Stimulated activated CD8-positive, alpha-beta memory T cell treated with anti-CD3 and anti-CD28 coated beads, Interleukin-2, amount 100 ng/mL, for 1 hour (primary cell): ENCODE data around the gene CCNI2.

Experiments used
- DNase-seq, 2 donors: peaks; one replicate each; pipeline ENCODE4 v3.0.0-alpha.2; 2020; ENCODE audit warnings: low read depth in 2 of 2

Gene CCNI2, protein sequence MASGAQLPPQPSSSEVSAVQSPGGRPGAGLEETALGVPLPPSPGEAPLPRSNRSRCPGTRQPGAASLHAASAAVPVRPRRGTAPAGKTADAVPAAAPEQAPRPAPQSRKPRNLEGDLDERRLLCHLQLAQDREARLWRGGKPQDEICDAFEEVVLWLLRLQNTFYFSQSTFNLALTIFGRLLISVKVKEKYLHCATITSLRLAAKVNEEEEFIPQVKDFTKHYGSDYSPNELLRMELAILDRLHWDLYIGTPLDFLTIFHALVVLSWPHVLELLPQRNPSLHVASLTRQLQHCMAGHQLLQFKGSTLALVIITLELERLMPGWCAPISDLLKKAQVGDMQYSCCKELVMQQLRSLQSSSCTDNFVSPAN

DNA sequence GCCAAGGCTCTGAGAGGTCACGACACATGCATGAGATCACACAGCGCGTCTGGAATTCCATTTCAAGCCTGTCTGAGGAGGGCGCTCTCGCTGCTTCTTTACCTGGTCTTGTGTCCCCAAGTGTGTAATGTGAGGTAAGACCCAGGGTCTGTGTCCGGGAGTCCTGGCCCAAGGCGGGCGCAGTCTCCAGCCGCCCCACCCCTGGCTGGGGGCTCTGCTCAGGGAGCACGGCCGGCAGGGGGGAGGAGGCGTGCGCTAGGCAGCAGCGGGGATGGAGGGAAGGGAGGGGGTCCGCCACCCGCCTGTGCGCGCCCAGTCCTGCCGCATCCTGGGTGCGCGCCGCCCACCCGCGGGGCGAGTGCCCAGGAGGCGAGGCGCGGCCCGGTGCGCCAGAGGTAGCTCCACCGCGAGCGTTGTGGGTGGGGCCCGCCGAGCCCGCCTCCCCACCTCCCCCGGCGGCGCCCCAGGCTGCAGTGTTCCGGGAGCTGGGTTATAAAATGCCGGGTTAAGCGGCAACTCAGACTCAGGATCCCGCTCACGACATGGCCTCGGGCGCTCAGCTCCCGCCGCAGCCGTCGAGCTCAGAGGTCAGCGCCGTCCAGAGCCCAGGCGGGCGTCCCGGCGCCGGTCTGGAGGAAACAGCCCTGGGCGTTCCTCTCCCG is at the start of gene CCNI2:
TSS of gene CCNI2 (plus strand) at position 473 of the 662 bp plus-strand sequence. CDS start at position 543, 70 bp downstream.
- peak; percentile 29 to 48 for DNase-seq

DNA sequence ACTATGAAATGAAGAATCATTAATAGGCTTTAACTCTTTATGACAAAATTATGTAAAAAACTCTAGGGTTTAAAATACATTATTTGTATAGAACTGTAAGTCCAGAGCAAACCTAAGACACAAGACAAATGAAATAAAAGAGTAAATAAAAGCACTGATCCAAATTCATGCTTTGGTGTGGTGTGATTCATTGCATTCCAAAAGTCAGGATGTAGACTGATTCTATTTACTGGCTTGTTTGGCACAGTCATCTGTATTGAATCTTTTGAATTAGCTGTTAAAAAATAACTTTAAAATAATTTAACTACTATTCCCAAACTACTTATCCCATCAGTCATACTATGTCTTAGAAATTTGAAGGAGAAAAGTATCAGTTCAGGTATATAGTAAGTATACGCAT is 42.4 kb upstream of the CCNI2 start:
- DNase-seq = no peak

DNA sequence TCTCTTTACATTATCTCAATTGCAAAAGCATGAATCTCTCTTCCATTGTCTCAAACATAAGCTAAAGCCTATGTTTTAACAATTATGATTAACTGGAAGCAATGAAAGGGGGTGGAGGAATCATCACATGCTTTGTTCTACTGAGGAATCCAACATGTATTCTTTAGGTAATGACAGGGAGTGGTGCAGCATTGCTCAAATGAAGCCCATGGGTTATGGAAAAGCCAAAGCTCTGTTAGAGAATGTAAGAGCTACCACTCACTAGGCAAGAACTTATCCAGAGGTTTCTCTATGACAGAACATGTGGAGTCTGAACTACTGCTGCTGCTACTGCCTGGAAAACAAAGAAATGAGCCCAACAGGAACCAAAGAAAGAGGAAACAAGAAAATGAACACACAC is 38.6 kb upstream of the CCNI2 start:
- DNase-seq = no peak

DNA sequence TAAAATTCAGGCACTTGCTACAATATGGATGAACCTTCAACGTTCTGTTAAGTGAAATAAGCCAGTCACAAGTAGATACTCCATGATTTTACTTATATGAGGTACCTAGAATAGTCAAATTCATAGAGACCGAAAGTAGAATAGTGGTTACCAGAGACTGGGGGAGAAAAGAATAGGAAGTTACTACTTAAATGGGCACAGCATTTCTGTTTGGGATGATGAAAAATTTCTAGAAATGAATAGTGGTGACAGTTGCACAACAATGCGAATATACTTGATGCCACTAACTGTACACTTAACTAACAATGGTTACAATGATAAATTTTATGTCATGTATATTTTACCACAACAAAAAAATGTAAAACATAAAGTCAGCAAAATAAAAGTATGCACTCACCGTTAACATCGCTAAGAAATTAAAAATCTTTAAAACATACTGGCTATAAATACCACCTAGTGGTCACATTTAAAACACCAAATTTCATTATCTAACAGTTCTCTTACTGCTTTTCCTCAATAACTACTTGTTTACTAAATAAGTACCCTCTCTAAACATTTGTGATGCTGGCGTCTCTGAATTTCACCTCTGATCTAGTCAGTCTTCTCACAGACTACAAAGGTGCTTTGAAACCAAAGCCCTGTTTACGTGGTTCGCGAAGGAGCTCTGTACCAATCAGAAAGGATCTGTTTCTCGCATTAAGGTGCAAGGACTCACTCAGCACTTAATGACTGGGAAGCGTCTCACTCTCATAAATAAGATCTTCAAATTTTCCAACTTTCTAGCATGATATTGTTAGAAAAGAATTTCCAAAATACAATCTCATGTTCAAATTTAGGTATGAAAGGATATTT is 32.5 kb upstream of the CCNI2 start:
- no peak for DNase-seq

DNA sequence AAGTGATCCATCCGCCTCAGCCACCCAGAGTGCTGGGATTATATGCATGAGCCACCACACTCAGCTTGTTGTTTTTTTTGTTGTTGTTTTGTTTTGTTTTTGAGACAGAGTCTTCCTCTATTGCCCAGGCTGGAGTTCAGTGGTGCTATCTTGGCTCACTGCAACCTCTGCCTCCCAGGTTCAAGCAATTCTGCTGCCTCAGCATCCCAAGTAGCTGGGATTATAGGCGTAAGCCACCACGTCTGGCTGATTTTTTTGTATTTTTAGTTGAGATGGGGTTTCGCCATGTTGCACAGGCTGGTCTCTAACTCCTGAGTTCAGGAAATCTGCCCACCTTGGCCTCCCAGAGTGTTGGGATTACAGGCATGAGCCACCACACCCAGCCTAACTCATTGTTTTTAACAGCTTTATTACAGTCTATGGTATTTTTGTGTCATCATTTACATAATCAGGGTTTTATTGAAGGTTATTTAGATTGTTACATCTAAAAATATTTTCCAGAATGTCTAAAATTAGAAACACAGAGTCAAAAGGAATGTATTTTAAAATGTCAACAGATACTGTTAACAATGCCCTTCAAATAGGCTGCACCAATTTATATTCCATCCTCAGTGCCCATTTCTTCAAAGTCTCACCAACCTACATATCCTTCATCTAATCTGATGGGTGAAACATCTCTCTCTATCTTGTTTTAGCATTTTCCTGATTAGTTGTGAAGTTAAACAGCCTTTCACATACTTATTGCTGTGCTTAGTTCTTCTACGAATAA is 28.5 kb upstream of the CCNI2 start:
- DNase-seq = no peak

DNA sequence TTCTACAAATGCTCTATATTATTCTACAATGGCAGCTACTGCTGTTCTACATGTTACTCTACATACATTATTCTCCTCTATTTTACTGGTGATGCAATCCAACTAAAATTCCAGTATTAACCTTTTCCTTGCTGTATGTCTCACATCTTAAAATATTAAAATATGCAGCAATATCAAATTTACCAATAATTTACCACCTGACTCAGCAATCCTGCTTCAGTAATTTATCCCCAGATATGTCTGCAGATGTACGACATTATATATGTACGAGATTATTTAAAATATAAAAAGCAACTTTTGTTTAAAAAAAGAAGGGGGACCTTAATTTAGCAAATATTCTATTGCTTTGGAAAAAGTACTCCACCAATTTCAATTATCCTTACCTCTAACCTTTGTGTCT is 21.5 kb upstream of the CCNI2 start:
- no peak for DNase-seq

DNA sequence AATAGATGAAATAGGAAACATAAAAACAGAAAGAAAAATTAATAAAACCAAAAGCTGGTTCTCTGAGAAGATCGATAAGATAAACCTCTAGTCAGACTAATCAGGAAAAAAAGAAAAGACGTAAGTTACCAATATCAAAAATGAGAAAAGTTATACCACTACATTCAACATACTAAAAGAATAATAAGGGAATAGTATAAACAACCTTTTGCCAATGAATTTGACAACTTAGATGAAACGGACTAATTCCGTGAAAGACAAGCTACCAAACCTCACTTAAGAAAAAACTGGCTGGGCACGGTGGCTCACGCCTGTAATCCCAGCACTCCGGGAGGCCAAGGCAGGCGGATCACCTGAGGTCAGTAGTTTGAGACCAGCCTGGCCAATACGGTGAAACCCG is 17.3 kb upstream of the CCNI2 start:
- no peak for DNase-seq

DNA sequence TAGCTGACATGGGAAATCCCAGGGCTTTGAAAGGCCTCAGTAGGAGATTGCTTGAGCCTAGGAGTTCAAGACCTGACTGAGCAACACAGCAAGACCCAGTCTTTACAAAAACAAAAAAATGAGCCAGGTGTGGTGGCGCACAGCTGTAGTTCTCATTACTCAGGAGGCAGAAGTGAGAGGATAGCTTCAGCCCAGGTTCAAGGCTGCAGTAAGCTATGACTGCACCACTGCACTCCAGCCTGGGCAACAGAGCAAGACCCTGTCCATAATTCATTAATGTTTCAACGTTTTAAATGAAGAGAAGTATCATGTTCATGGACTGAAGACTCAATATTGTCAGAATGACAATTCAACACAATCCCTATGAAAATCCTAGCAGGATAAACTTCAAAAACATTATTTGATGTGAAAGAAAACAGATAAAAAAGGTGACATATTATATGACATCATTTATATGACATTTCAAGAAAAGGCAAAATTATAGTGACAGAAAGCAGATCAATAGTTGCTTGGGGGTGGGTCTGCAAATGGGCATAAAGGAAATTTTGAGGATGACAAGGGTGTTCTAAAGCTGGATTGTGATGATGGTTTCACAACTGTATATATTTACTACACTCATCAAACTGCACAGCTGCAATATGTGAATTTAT is 13.6 kb upstream of the CCNI2 start:
- no peak for DNase-seq

DNA sequence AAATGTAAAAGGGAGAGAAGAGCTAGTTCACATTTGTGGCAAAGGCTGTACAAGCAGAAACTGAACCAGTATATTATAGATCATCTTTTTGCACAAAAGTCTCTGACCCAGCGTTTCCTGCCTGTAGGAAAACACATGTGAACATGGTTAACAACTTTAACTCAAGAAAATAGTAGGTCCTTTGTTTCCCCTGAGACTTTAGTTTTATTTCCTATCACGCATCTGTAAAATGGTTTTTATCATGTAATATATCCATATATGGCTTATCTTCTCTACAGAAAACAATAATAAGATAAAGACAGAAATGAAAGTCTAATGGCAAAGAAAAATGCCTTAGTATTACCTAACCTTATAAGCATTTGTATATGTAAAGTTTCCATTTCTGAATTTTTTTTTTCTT is 12.5 kb upstream of the CCNI2 start:
- no peak for DNase-seq

DNA sequence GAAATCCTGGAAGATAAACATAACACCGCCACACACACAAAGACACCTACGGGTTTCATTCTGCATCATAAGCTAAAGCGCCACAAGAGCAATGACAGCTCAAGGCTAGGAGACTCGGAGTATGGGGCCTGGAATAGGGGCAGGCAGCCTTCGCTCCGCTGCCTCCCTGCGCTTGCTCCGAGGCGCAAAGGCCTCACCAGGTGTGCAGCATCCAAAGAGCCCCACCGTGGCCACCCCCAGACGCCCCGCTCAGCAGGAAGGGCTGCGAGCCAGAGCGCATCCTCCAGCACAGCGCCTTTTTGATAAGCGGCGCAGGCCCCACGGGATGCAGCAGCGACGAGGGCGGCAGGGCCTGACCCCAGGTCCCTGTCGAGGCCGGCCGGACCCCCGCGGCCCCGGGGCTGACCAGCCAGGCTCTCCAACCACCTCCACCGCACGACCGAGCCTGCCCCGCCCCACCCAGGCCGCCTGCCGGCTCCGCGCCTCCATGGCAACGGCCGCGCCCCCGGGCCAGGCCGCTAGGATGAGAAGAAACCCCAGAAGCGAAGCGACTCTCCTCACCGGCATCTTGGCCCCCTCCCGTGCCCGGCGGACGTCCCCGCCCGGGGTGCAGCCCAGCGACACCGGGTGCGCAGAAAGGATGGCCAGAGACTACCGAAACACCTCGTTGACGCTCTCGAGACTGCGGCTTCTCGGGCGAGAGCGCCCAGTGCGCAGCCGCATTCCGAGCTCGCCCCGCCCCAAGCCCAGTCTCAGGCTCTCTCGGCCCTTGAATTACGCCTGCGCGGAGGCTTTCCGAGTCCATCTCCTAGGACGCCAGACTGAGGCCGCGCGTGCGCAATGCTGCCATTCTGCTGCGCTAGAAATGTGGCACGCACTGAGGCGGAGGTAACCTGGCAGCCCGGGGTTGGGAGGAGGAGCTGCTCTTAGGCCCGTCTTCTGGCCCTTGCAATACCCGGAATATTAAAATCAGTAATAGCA is 10.1 kb upstream of the CCNI2 start, which contains the start of gene KIF3A:
TSS of gene KIF3A (minus strand) at position 694 of the 981 bp plus-strand sequence. CDS start at position 567, 127 bp downstream.
- DNase-seq = peak; percentile 95 to 99

DNA sequence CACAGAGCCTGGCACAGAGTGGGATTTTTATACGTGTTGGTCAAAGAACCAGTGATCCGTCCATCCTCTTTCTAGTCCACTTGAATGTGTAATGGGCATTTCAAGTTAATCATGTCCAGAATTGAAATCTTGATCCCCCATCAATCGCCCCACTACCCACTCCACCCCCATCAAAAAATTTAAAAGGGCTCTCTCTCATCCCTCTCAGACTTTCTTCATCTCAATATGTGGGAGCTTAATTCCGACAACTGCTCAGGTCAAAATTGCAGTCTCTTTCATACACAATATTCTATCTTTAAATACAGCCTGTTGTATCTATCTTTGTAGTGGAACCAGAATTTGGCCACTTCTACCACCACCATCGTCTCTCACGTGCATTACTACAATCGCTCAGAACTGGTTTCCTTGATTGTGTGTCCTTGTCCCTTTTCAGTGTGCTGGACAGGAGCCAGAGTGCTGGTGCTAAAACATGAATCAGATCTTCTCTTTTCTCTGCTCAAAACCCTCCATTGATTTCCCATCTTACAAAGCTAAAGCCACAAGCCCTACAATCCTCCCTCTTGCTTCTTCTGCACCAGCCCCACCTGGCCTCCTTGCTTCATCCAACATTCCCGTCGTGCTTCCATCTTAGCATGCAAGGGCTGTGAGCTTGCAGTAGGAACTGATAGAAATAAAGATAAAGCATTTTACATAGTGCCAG is 9.1 kb upstream of the CCNI2 start:
- no peak for DNase-seq

DNA sequence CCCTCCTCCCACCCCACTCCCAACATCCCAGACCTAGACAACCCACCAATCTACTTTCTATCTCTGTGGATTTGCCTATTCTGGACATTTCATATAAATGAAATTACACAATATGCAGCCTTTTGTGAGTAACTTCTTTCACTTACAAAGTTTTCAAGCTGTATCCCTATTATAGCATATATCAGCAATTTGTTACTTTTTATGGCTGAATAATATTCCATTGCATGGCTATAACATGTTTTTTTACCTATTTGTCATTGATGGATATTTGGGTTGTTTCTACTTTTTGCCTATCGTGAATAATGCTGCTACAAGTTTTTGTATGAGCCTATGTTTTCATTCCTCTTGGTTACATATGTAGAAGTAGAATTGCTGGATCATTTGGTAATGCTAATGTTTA is 8.0 kb upstream of the CCNI2 start:
- DNase-seq = no peak

DNA sequence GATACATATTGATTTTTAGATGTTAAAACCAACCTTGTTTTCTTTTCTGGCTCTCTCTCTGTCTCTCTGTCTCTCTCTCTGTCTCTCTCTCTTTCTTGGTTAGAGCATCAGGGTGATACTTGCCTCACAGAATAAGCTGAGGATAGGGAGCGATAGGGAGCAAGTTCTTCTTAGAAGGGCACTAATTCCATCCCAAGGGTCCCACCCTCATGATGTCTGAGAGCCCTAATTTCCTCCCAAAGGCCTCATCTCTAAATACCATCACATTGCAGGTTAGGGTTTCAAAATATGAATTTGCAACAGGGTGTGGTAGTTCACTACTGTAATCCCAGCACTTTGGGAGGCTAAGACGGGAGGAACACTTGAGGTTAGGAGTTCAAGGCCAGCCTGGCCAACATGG is 5.1 kb upstream of the CCNI2 start:
- no peak for DNase-seq

DNA sequence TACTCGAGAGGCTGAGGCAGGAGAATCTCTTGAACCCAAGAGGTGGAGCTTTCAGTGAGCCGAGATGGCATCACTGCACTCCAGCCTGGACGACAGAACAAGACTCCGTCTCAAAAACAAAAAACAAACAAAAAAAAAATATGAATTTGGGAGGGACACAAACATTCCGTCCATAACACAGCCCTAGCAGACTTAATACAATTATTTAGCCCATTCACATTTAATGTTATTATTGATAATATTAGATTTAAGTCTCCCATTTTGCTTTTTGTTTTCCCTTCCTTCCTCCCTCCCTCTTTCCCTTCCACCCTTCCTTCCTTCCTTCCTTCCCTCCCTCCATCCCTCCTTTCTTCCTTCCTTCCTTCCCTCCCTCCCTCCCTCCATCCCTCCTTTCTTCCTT is 4.6 kb upstream of the CCNI2 start:
- DNase-seq = no peak

DNA sequence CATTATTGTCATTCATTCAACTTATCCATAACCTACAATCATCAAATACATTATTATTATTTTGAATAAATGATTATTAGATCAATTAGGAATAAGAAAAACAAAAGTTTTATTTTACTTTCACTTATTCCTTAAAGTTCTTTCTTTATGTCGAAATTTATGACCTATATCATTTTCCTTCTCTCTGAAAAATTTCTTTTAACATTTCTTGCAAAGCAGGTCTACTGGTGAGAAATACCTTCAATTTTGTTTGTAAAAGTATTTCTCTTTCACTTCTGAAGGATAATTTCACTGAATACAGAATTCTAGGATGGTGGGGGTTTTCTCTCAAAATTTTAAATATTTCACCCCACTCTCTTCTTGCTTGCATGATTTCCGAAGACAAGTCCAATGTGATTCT is 2.6 kb upstream of the CCNI2 start:
- no peak for DNase-seq

DNA sequence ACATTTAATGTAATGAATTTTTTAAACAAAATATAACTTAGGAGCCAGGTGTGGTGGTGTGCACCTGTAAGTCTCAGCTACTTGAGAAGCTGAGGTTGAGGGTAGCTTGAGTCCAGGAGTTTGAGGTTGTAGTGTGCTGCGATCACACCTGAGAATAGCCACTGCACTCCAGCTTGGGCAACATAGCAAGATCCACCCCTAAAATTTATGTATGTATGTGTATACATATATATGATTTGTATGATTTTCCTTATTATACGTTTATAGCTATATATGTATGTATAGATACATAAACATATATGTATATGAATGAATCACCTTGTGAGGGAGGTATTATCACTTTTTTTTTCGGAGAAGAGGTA is 653 bp upstream of the CCNI2 start:
- no peak for DNase-seq

DNA sequence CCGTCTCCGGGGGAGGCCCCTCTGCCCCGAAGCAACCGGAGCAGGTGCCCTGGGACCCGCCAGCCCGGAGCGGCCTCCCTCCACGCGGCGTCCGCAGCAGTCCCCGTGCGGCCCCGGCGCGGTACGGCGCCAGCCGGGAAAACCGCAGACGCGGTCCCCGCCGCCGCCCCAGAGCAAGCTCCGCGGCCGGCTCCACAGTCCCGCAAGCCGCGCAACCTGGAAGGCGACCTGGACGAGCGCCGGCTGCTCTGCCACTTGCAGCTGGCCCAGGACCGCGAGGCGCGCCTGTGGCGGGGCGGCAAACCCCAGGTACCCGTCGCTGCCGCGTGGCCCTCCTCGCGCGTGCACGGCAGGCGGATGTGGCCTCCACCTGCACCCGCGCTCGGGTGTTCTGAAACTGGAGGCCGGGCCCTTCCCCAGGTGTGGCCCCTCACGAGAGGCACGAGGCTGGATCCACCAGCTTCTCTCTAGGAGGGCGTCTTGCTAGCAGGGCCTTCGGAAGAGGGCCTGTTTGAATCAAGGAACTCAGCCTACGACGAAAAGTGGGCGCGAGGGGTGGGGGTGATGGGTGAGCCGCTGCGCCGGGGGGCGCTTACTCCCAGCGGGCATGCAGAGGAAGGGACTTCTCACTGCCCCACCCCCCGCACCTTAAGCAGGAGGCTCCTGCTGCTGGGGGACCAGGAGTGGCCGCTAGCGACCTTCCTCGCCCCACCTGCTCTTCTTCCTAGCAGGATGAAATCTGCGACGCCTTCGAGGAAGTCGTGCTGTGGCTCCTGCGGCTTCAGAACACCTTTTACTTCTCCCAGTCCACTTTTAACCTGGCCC is 602 bp downstream of the CCNI2 start:
- DNase-seq = peak in 1 of 2 donors; percentile 24

DNA sequence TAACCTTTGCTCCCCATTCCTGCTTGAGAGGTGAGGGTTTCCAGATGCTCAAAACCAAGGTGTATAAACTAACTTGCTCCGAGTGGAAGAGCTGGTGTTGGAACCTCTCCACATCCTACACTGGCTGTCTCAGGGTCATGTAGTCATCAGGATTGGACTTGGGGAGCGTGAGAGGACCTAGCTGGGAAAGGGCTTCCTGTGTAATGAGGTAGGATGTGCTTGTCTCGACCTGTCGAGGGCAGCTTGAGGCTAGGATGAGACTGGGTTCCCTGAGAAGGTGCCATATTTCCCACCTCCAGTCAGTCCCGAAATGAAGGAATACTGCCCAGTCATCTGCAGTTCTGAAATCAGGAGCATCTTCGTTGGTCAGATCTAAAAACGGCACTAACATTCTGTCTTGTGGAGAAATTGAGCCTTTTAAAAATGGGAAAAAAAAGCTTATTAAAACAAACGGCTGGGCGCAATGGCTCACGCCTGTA is 1.3 kb downstream of the CCNI2 start:
- DNase-seq = no peak
